IPS DF 19.7 (cell line): ENCODE results near the gene TSNAX.
"Not testable (repeated sequence)": the region's sequence is repeated elsewhere in the genome, so short reads cannot be mapped to it uniquely, and the experiment has no call there.

Source experiments
- DNase-seq: peaks from one replicate; pipeline ENCODE4 v3.0.0-alpha.2; 2013; ENCODE audit warnings: low read depth, low spot score

TSNAX gene

GRCh38 chr1:231528172-231529029 is at the start of gene TSNAX:
Gene TSNAX (plus strand): TSS chr1:231528669. CDS start chr1:231528811, 142 bp downstream.
- peak; percentile 86 for DNase-seq

- DNase-seq: no peak
Measured at GRCh38 chr1:231478811-231479210, 49.7 kb upstream of the TSNAX start.

- DNase-seq: no peak
Measured at GRCh38 chr1:231480008-231480407, 48.5 kb upstream of the TSNAX start.

- no peak for DNase-seq
Measured at GRCh38 chr1:231481289-231481688, 47.2 kb upstream of the TSNAX start.

GRCh38 chr1:231485029-231485784 is 43.3 kb upstream of the TSNAX start:
- no peak for DNase-seq

GRCh38 chr1:231487019-231487418 is 41.5 kb upstream of the TSNAX start:
- no peak for DNase-seq

- no peak for DNase-seq
Measured at GRCh38 chr1:231487910-231488309, 40.6 kb upstream of the TSNAX start.

- no peak for DNase-seq
Measured at GRCh38 chr1:231493421-231494185, 34.9 kb upstream of the TSNAX start.

GRCh38 chr1:231494439-231495110 is 33.9 kb upstream of the TSNAX start:
- no peak for DNase-seq

GRCh38 chr1:231497629-231498152 is 30.8 kb upstream of the TSNAX start:
- DNase-seq: no peak

GRCh38 chr1:231499148-231499763 is 29.2 kb upstream of the TSNAX start:
- no peak for DNase-seq

GRCh38 chr1:231500666-231501065 is 27.8 kb upstream of the TSNAX start:
- DNase-seq: no peak

GRCh38 chr1:231503168-231503567 is 25.3 kb upstream of the TSNAX start:
- DNase-seq: not testable (repeated sequence)

GRCh38 chr1:231507476-231508355 is 20.8 kb upstream of the TSNAX start:
- no peak for DNase-seq

GRCh38 chr1:231508497-231508896 is 20.0 kb upstream of the TSNAX start:
- DNase-seq: no peak

GRCh38 chr1:231508941-231509340 is 19.5 kb upstream of the TSNAX start:
- no peak for DNase-seq

- DNase-seq: no peak
Measured at GRCh38 chr1:231512147-231512698, 16.2 kb upstream of the TSNAX start.

GRCh38 chr1:231515748-231516147 is 12.7 kb upstream of the TSNAX start:
- DNase-seq: no peak

GRCh38 chr1:231517076-231517475 is 11.4 kb upstream of the TSNAX start:
- no peak for DNase-seq
